ENCODE data around the gene ZNF844. TPM values are rescaled to one million over a fixed set of nuclear protein-coding genes. Genes with fewer than 3 reads are reported as not detected.
A peak's percentile ranks its signal among the peaks of the same experiment; 100 is the strongest.

The ZNF844 gene
- total and polyA plus RNA-seq, 2 donors from 2014 or later = 7.4 to 28.1 TPM

DNA sequence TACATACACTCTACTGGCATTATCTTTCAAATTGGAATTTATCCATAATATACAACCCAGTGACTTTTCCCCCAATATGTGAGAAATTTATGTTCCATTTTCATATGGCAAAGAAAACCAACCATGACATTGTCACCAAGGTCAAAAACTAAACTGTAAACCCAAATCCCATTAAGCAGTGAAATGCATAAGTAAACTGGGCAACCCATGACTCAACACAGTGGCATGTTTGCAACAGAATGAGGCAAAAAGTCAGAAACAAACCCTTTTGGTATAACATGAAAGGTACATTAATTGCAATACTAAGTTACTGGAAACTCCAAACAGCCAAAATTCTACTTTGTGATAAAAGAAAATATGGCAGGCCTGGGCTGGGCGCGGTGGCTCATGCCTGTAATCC lies 16.7 kb upstream of the ZNF844 start:
- Histone ChIP-seq H3K9ac (ENCODE audit: low read length in 3 of 3) (no peak overlapping the region), H3K27ac (ENCODE audit: low read depth in 2 of 2, low read length in 2 of 2) (no peak overlapping the region), H3K4me1 (ENCODE audit: control insufficient read depth in 2 of 3, insufficient read depth in 2 of 3, low read depth in 1 of 3, low read length in 3 of 3) (peaks cover 0 to 2% (median 0%) of the 10 kb centered on the region in 3 donors), H3K4me3 (ENCODE audit: low read length in 3 of 3) (no peak overlapping the region), H3K9me3 (ENCODE audit: control insufficient read depth in 2 of 3, insufficient read depth in 1 of 3, low read length in 3 of 3) (peaks cover 2 to 23% (median 8%) of the 10 kb centered on the region in 3 donors), H3K36me3 (ENCODE audit: control insufficient read depth in 2 of 3, insufficient read depth in 3 of 3, low read length in 3 of 3) (peaks cover 0 to 3% (median 2%) of the 10 kb centered on the region in 3 donors), H3K27me3 (ENCODE audit: control insufficient read depth, insufficient read depth, low read length) (no peaks in the 10 kb centered on the region)
- TF ChIP-seq, protein P1, sequence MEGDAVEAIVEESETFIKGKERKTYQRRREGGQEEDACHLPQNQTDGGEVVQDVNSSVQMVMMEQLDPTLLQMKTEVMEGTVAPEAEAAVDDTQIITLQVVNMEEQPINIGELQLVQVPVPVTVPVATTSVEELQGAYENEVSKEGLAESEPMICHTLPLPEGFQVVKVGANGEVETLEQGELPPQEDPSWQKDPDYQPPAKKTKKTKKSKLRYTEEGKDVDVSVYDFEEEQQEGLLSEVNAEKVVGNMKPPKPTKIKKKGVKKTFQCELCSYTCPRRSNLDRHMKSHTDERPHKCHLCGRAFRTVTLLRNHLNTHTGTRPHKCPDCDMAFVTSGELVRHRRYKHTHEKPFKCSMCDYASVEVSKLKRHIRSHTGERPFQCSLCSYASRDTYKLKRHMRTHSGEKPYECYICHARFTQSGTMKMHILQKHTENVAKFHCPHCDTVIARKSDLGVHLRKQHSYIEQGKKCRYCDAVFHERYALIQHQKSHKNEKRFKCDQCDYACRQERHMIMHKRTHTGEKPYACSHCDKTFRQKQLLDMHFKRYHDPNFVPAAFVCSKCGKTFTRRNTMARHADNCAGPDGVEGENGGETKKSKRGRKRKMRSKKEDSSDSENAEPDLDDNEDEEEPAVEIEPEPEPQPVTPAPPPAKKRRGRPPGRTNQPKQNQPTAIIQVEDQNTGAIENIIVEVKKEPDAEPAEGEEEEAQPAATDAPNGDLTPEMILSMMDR (IDR thresholded peaks at IDR 0.05; ENCODE audit: borderline replicate concordance, extremely low read depth, insufficient read depth) = no peak
- FAIRE-seq (no peak), DNase-seq (no peak)
- intact Hi-C loops (cut with DNase I) = no loop called here

DNA sequence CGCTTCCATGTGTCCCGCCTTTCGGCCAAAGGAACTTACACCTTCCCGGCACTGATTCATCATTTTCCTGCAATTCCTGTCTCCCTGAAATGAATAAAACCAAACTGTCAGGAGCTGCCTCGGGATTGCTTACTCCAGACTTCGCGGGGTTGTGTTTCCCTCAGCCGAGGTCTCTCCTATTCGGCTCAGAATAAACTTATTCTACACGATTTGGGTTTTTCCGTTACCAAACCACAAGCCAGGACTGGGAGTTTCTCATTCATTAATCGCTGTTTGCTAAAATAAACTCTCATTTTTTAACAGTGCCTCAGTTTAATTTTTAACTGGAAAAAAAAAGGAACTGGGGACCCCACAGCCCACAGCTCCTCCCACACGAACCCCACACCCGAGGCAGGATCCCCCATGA lies 12.4 kb upstream of the ZNF844 start:
- Histone ChIP-seq H3K4me1 (ENCODE audit: control insufficient read depth in 2 of 3, insufficient read depth in 2 of 3, low read depth in 1 of 3, low read length in 3 of 3) (peaks cover 0 to 2% (median 0%) of the 10 kb centered on the region in 3 donors), H3K36me3 (ENCODE audit: control insufficient read depth in 2 of 3, insufficient read depth in 3 of 3, low read length in 3 of 3) (no peaks in the 10 kb centered on the region), H3K9me3 (ENCODE audit: control insufficient read depth in 2 of 3, insufficient read depth in 1 of 3, low read length in 3 of 3) (no peaks in the 10 kb centered on the region), H3K9ac (ENCODE audit: low read length in 3 of 3) (peak overlapping the region in 2 of 3 donors; percentile 43 to 88), H3K27ac (ENCODE audit: low read depth in 2 of 2, low read length in 2 of 2) (peak overlapping the region; percentile 25 to 86), H3K4me3 (ENCODE audit: low read length in 3 of 3) (peak overlapping the region; percentile 22 to 91 (median 74)), H3K27me3 (ENCODE audit: control insufficient read depth, insufficient read depth, low read length) (no peaks in the 10 kb centered on the region)
- intact Hi-C loops (cut with DNase I) = no loop called here
- TF ChIP-seq, protein P1 (IDR thresholded peaks at IDR 0.05; ENCODE audit: borderline replicate concordance, extremely low read depth, insufficient read depth) = no peak
- no peak for FAIRE-seq
- peak in 3 of 5 donors; percentile 15 to 49 (median 42) for DNase-seq

DNA sequence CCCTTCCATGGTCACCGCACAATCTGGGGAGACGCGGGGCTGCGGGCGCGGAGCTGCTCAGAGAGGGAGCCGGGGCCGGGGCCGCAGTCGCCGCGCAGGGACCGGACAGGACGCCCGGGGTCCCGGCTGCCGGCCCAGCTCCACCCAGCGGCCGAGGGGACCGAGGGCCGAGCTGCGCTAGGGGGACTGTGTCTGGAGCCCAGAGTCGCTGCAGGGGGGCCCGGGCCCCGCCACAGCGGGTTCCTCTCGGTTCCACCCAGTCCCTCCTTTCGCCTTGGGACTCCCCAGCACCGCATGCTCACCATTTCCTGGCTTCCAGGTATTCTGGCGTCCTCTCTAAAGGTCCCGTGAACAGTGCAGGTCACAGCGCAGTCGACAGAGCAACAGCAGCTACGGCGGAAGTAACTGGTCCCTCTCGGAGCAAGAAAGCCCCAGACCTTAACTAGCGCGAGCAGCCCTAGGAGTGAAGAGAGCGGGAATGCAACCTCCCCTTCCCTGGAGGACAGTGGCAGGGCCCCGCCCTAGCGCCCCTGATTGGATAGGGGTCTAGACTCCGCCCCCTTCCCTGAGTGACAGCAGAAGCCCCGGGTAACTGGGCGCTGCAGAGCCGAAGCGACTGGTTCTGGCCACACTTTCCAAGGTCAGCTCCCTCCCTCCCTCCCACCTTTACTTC lies 11.9 kb upstream of the ZNF844 start, which contains the start of gene ZNF878:
Gene ZNF878 (minus strand): TSS at position 465 of the 673 bp plus-strand sequence. CDS start 160 bp downstream, at position 305.
- FAIRE-seq (no peak), DNase-seq (peak; percentile 96 to 98 (median 97))
- Histone ChIP-seq H3K9me3 (ENCODE audit: control insufficient read depth in 2 of 3, insufficient read depth in 1 of 3, low read length in 3 of 3) (no peaks in the 10 kb centered on the region), H3K4me3 (ENCODE audit: low read length in 3 of 3) (peak within 1 kb of the TSS; percentile 74 to 91 (median 81)), H3K4me1 (ENCODE audit: control insufficient read depth in 2 of 3, insufficient read depth in 2 of 3, low read depth in 1 of 3, low read length in 3 of 3) (peaks cover 0 to 2% (median 0%) of the 10 kb centered on the region in 3 donors), H3K27ac (ENCODE audit: low read depth in 2 of 2, low read length in 2 of 2) (peak within 1 kb of the TSS; percentile 25 to 86), H3K27me3 (ENCODE audit: control insufficient read depth, insufficient read depth, low read length) (no peaks in the 10 kb centered on the region), H3K9ac (ENCODE audit: low read length in 3 of 3) (peak within 1 kb of the TSS; percentile 43 to 88 (median 69)), H3K36me3 (ENCODE audit: control insufficient read depth in 2 of 3, insufficient read depth in 3 of 3, low read length in 3 of 3) (no peaks in the 10 kb centered on the region)
- intact Hi-C loops (cut with DNase I) = no loop called here
- TF ChIP-seq, protein P1 (IDR thresholded peaks at IDR 0.05; ENCODE audit: borderline replicate concordance, extremely low read depth, insufficient read depth) = peak; percentile 19
